SJCRH30 (cell line): ENCODE measurements around the gene GNG11. TPM values are rescaled to one million over a fixed set of nuclear protein-coding genes. Genes with fewer than 3 reads are reported as not detected.

ENCODE experiments used
- DNase-seq, 2 experiments: peaks; one replicate each; pipeline ENCODE4 v3.0.0-alpha.2; 2015 to 2020
- H3K27ac ChIP-seq: fragments of 250-450 bp; sonication (Bioruptor Pico); 2 replicates; pipeline ENCODE4 v1.5.1; 2020; ENCODE audit warnings: mild to moderate bottlenecking, moderate library complexity
- H3K27me3 ChIP-seq: fragments of 250-450 bp; sonication (Bioruptor Pico); 2 replicates; pipeline ENCODE4 v1.5.1; 2020; ENCODE audit warnings: mild to moderate bottlenecking, moderate library complexity
- H3K36me3 ChIP-seq: fragments of 250-450 bp; sonication (Bioruptor Pico); 2 replicates; pipeline ENCODE4 v1.5.1; 2020; ENCODE audit warnings: mild to moderate bottlenecking, moderate library complexity
- H3K4me1 ChIP-seq: fragments of 250-450 bp; sonication (Bioruptor Pico); 2 replicates; pipeline ENCODE4 v1.5.1; 2020; ENCODE audit warnings: mild to moderate bottlenecking, moderate library complexity
- H3K4me3 ChIP-seq: fragments of 250-450 bp; sonication (Bioruptor Pico); 2 replicates; pipeline ENCODE4 v1.5.1; 2020; ENCODE audit warnings: mild to moderate bottlenecking, moderate library complexity
- H3K9me3 ChIP-seq: fragments of 250-450 bp; sonication (Bioruptor Pico); replicated peaks from 2 replicates; pipeline ENCODE4 v1.5.1; 2020; ENCODE audit warnings: mild to moderate bottlenecking, moderate library complexity
- total RNA-seq: library from RNA; depleted of rRNA; stranded (reverse); fragments of >200 nt; shearing (Covaris generic); gene quantifications from 2 replicates; pipeline ENCODE4 v1.2.3, GENCODE V29; 2014; rRNA removed

GNG11 gene
- 12.5 and 12.7 TPM in 2 replicates for total RNA-seq

- DNase-seq: peak; percentile 89 to 92
- Histone ChIP-seq H3K27me3 (no peaks in the 10 kb centered on the region), H3K36me3 (no peaks in the 10 kb centered on the region; the same call in 1 of the 2 replicates), H3K4me1 (no peaks in the 10 kb centered on the region; the same call in 1 of the 2 replicates), H3K27ac (peak within 1 kb of the TSS; percentile 72), H3K9me3 (0 out of 2 replicates have a peak, but pooled peaks cover 2% of the 10 kb centered on the region), H3K4me3 (peak within 1 kb of the TSS; percentile 68)
Observed at GRCh38 chr7:93921607-93922566, at the start of gene GNG11. TSS of gene GNG11 (plus strand) at chr7:93921735. CDS start at chr7:93922138, 403 bp downstream.

GRCh38 chr7:93873998-93874574, 47.4 kb upstream of the GNG11 start:
- H3K4me3 ChIP-seq: no peak overlapping the region
- H3K4me1 ChIP-seq: no peaks in the 10 kb centered on the region
- no peak overlapping the region for H3K27ac ChIP-seq
- no peak for DNase-seq
- no peaks in the 10 kb centered on the region for H3K27me3 ChIP-seq
- H3K9me3 ChIP-seq: no peaks in the 10 kb centered on the region
- no peaks in the 10 kb centered on the region for H3K36me3 ChIP-seq

- H3K4me1 ChIP-seq: no peaks in the 10 kb centered on the region
- no peak for DNase-seq
- no peaks in the 10 kb centered on the region for H3K27me3 ChIP-seq
- H3K36me3 ChIP-seq: no peaks in the 10 kb centered on the region
- H3K9me3 ChIP-seq: no peaks in the 10 kb centered on the region
- no peak overlapping the region for H3K4me3 ChIP-seq
- no peak overlapping the region for H3K27ac ChIP-seq
Observed at GRCh38 chr7:93877742-93878141, 43.8 kb upstream of the GNG11 start.

- Histone ChIP-seq H3K4me3 (no peak overlapping the region), H3K27me3 (no peaks in the 10 kb centered on the region), H3K27ac (no peak overlapping the region), H3K36me3 (no peaks in the 10 kb centered on the region), H3K9me3 (no peaks in the 10 kb centered on the region), H3K4me1 (no peaks in the 10 kb centered on the region)
- DNase-seq: no peak
Observed at GRCh38 chr7:93879356-93879755, 42.2 kb upstream of the GNG11 start.

GRCh38 chr7:93882468-93882867, 39.1 kb upstream of the GNG11 start:
- Histone ChIP-seq H3K9me3 (no peaks in the 10 kb centered on the region), H3K36me3 (no peaks in the 10 kb centered on the region), H3K4me3 (no peak overlapping the region), H3K27ac (no peak overlapping the region), H3K4me1 (no peaks in the 10 kb centered on the region), H3K27me3 (no peaks in the 10 kb centered on the region)
- no peak for DNase-seq

GRCh38 chr7:93883078-93883916, 38.2 kb upstream of the GNG11 start:
- no peak overlapping the region for H3K4me3 ChIP-seq
- H3K4me1 ChIP-seq: no peaks in the 10 kb centered on the region
- DNase-seq: no peak
- no peaks in the 10 kb centered on the region for H3K27me3 ChIP-seq
- H3K9me3 ChIP-seq: no peaks in the 10 kb centered on the region
- H3K27ac ChIP-seq: no peak overlapping the region
- no peaks in the 10 kb centered on the region for H3K36me3 ChIP-seq

GRCh38 chr7:93883917-93884345, 37.6 kb upstream of the GNG11 start:
- no peaks in the 10 kb centered on the region for H3K27me3 ChIP-seq
- no peak for DNase-seq
- H3K4me3 ChIP-seq: no peak overlapping the region
- no peaks in the 10 kb centered on the region for H3K4me1 ChIP-seq
- no peaks in the 10 kb centered on the region for H3K36me3 ChIP-seq
- H3K9me3 ChIP-seq: no peaks in the 10 kb centered on the region
- H3K27ac ChIP-seq: no peak overlapping the region

- Histone ChIP-seq H3K27me3 (no peaks in the 10 kb centered on the region), H3K4me1 (no peaks in the 10 kb centered on the region), H3K9me3 (no peaks in the 10 kb centered on the region), H3K27ac (no peak overlapping the region), H3K4me3 (no peak overlapping the region), H3K36me3 (no peaks in the 10 kb centered on the region)
- DNase-seq: no peak
Observed at GRCh38 chr7:93884541-93884940, 37.0 kb upstream of the GNG11 start.

- no peaks in the 10 kb centered on the region for H3K4me1 ChIP-seq
- DNase-seq: no peak
- no peak overlapping the region for H3K27ac ChIP-seq
- no peaks in the 10 kb centered on the region for H3K36me3 ChIP-seq
- no peak overlapping the region for H3K4me3 ChIP-seq
- H3K27me3 ChIP-seq: no peaks in the 10 kb centered on the region
- no peaks in the 10 kb centered on the region for H3K9me3 ChIP-seq
Observed at GRCh38 chr7:93889261-93889660, 32.3 kb upstream of the GNG11 start.

- Histone ChIP-seq H3K4me3 (peak overlapping the region; percentile 68), H3K36me3 (no peaks in the 10 kb centered on the region), H3K27me3 (no peaks in the 10 kb centered on the region), H3K9me3 (no peaks in the 10 kb centered on the region), H3K4me1 (no peaks in the 10 kb centered on the region; the same call in 1 of the 2 replicates), H3K27ac (peak overlapping the region; percentile 6; the same call in 1 of the 2 replicates)
- peak; percentile 6 to 40 for DNase-seq
Observed at GRCh38 chr7:93890041-93890463, 31.5 kb upstream of the GNG11 start.

- H3K27ac ChIP-seq: peak within 1 kb of the TSS; percentile 6; the same call in 1 of the 2 replicates
- no peaks in the 10 kb centered on the region for H3K9me3 ChIP-seq
- peak within 1 kb of the TSS; percentile 68 for H3K4me3 ChIP-seq
- peak; percentile 49 to 62 for DNase-seq
- no peaks in the 10 kb centered on the region for H3K36me3 ChIP-seq
- peaks cover 3% of the 10 kb centered on the region for H3K4me1 ChIP-seq
- no peaks in the 10 kb centered on the region for H3K27me3 ChIP-seq
Observed at GRCh38 chr7:93890464-93891068, 31.0 kb upstream of the GNG11 start, which contains the start of gene TFPI2. TSS of gene TFPI2 (minus strand) at chr7:93890753. CDS start at chr7:93890678, 75 bp downstream.

GRCh38 chr7:93894426-93894825, 27.1 kb upstream of the GNG11 start:
- Histone ChIP-seq H3K36me3 (no peaks in the 10 kb centered on the region), H3K27ac (no peak overlapping the region), H3K4me3 (no peak overlapping the region), H3K27me3 (no peaks in the 10 kb centered on the region), H3K9me3 (no peaks in the 10 kb centered on the region), H3K4me1 (peaks cover 18% of the 10 kb centered on the region)
- no peak for DNase-seq

GRCh38 chr7:93894966-93895640, 26.4 kb upstream of the GNG11 start:
- no peaks in the 10 kb centered on the region for H3K36me3 ChIP-seq
- H3K27me3 ChIP-seq: no peaks in the 10 kb centered on the region
- no peak overlapping the region for H3K4me3 ChIP-seq
- peaks cover 18% of the 10 kb centered on the region for H3K4me1 ChIP-seq
- no peak overlapping the region for H3K27ac ChIP-seq
- DNase-seq: no peak
- no peaks in the 10 kb centered on the region for H3K9me3 ChIP-seq
